OCI-LY3 (cell line): ENCODE measurements around the gene CSRNP3.

Source experiments
- CTCF ChIP-seq: fragments of 200-600, 300-600 bp; sonication (generic); IDR thresholded peaks from 2 replicates; pipeline ENCODE4 v1.5.1; 2014; ENCODE audit warnings: antibody characterized with exemption, low read length, low read depth
- EZH2phosphoT487 ChIP-seq: fragments of 200-600 bp; shearing (Covaris generic); IDR thresholded peaks from 2 replicates; pipeline ENCODE4 v1.6.1; 2018; ENCODE audit warnings: antibody characterized with exemption, mixed run types, low read depth

- no peak for TF ChIP-seq CTCF
- no peak for TF ChIP-seq EZH2phosphoT487
Observed at GRCh38 chr2:165454905-165455304, 14.6 kb upstream of the CSRNP3 start.
